GM19023 (cell line): ENCODE measurements around the gene MDN1.

Experiments
- ATAC-seq: cut with Tn5 transposase; IDR thresholded peaks from one replicate; pipeline ENCODE4 v1.9.1; 2021; ENCODE audit warnings: mild to moderate bottlenecking, moderate library complexity; ENCODE audit not compliant: unreplicated experiment

Gene MDN1

DNA sequence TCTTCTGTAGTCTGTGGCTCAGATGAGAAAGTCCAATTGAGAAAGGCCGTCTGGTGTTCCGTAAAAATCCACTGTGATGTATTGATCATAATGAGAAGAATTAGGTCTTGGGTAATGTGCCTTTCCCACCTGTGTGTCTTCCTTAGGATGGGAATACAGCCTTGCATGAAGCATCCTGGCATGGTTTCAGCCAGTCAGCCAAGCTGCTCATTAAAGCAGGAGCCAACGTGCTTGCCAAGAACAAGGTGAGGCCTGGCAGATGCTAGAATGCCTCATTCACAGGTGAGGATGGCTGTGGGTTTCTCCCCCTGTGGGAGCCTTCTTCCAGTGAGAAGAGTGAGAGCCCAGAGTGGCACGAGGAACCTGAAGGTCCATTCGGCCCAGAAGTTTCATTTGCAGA is 213.7 kb downstream of the MDN1 start:
- no peak for ATAC-seq

DNA sequence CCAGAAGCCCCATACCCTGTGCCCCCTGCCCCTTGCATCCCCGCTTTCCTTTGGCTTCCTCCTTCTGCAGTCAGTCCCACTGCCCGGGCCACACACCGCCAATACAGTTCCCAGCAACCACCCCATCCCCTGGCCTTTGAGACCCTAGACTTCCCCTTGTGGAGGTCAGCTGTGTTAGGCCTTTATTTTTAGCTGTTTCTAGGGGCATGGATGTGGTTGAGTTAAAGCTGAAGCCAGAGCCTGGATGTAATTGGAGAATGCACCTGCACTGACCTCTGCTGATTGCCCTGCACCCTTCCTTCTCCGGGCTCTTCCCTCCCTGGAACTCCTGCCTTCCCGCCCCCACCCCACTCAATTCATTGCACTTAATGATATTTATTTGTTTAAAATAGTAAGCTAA is 214.9 kb downstream of the MDN1 start:
- ATAC-seq = no peak

DNA sequence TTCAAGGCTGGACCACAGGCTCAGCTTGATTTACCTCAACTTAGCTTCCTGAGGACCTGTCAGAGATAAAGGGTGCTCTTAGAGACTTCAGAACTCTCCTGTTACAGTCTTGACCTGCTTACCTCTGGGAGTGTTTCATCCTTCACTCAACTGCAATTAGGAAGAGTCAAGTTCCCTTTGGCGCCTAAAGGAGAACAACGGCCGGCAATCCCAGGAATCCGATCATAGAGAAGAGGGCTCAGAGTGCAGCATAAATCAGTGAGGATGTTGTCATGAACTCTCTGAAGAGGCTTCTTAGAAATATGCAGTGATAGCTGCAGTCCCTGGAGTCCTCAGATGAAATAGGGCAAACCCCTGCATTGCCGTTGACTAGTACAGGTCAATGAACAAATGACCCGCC is 217.4 kb downstream of the MDN1 start:
- no peak for ATAC-seq

DNA sequence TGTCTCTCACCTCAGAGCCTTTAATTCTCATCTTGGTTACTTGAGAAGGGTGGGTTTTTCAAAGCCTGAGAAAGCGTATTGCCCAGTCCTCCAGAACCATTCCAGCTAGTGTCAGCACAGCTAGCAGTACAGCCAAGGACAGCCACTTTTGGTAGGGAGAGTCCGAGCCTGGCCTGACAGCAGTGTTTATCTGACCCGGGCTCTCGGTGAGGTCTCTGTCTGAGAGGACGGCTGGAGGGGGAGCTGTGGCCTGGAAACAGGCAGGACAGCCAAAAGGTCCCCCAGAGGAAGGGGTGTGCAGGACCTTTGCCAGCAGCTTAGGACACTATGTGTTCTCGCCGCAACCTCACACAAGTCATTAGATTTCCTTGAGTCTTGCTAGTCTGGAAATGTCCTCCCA is 219.9 kb downstream of the MDN1 start:
- no peak for ATAC-seq

DNA sequence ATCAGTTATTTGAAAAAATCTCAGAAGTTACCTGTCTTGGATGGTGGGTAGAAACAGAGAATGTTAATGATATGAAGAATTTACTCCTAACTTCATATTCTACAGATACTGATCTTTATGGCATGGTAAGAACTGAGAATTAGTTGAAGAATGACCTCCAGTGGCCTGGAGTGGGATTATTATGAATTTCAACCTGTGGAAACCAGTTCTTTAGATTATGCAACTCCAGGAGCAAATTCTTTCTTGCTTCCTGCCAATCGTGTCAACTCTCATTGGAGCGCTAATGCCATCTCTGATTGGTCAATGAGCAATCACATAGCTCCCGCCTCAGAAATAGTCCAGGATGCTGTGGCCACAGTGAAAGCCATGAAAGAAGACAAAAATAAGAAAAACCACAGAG is 221.6 kb downstream of the MDN1 start:
- no peak for ATAC-seq

DNA sequence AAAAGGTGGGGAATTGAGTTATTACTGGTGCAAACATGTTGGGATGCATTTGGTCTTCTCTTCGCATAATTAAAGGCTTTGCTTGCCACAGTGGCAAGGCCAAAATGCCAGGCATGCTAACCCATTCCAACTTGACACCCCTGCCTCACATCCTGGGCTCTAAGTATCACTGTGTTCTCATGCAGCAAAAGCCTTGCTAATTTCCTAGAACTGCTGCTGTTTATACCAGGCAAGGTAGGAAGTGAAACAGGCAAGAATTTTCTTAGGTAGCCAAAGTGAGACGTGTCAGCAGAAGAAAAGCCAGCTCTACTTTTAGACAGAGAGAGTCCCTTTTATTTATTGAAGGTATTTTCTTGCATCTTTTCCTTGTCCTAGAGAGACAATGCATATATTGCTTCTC is 222.2 kb downstream of the MDN1 start:
- no peak for ATAC-seq

DNA sequence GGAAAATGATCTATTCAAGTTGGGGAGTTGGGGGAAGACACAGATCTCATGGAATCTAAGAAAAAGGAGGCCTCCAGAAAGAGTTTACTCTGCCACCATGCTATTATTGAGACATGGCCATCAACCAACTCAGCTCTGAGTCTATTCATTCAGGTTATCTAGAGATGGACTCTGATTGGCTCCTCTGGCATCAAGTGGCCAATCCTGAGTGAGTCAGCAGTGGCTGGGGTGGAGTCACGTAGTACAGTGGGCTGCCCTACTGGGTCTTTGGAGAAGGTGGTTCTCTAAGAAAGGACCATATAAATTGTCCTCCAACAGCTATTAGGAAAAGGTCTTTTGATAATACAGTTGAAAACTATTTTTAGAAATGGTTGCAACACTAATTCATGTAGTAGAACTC is 223.1 kb downstream of the MDN1 start:
- ATAC-seq = no peak

DNA sequence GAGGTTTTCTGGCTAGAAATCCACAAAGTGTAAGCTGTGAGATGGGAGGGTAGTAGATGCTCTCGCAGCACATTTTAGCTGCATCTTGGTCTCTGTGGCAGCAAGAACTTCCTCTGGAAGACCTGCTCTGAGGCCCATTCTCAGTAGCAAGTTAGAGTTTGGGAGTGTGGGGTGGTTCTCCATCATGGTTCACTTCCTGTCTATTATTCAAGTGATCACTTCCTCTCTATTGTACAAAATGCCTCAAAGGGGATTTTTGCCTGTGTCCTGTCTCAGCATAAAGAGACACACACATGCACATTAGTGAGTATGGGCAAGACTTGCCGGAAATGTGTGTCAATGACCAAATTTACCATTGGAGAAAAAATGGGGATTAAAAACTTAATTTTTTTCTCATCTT is 223.5 kb downstream of the MDN1 start:
- ATAC-seq = peak; percentile 92
